BLaER1 treated with 17β-estradiol and CSF1 and Interleukin-3, amounts not matched to agents 10 nM and 100 nM (cell line): ENCODE results near the gene SLC5A2.
"Not testable (repeated sequence)": the region's sequence is repeated elsewhere in the genome, so short reads cannot be mapped to it uniquely, and the experiment has no call there.

ENCODE experiments used
- H3K27ac ChIP-seq, 11 experiments: shearing (Covaris generic); formaldehyde crosslinking; 2 replicates each; pipeline ENCODE4 v1.8.1; 2022
- H3K27me3 ChIP-seq, 11 experiments: shearing (Covaris generic); formaldehyde crosslinking; 2 replicates each; pipeline ENCODE4 v1.8.1; 2022
- H3K36me3 ChIP-seq, 11 experiments: shearing (Covaris generic); formaldehyde crosslinking; 2 replicates each; pipeline ENCODE4 v1.8.1; 2022
- H3K4me1 ChIP-seq, 10 experiments: shearing (Covaris generic); formaldehyde crosslinking; 2 replicates each; pipeline ENCODE4 v1.8.1; 2022
- H3K4me2 ChIP-seq, 11 experiments: shearing (Covaris generic); formaldehyde crosslinking; 2 replicates each; pipeline ENCODE4 v1.8.1; 2022
- H3K4me3 ChIP-seq, 10 experiments: shearing (Covaris generic); formaldehyde crosslinking; 2 replicates each; pipeline ENCODE4 v1.8.1; 2022
- H3K9ac ChIP-seq, 11 experiments: shearing (Covaris generic); formaldehyde crosslinking; 2 replicates each; pipeline ENCODE4 v1.8.1; 2022
- H3K9me3 ChIP-seq, 11 experiments: shearing (Covaris generic); formaldehyde crosslinking; replicated peaks in 1 of 11; 2 replicates each; pipeline ENCODE4 v1.8.1; 2022
- H4K20me1 ChIP-seq, 11 experiments: shearing (Covaris generic); formaldehyde crosslinking; 2 replicates each; pipeline ENCODE4 v1.8.1; 2022
- Cebpa-rat ChIP-seq, 11 experiments: shearing (Covaris generic); IDR thresholded peaks; 2 replicates each; pipeline ENCODE4 v1.8.1; 2022

The SLC5A2 gene

GRCh38 chr16:31496670-31497069 lies 13.7 kb downstream of the SLC5A2 start:
- no peak for TF ChIP-seq Cebpa-rat (IDR thresholded peaks at IDR 0.05)
- Histone ChIP-seq H3K4me2 (no peak overlapping the region), H3K9me3 (no peaks in the 10 kb centered on the region), H3K27ac (no peak overlapping the region), H3K4me3 (no peak overlapping the region), H3K4me1 (peaks cover 0 to 7% (median 0%) of the 10 kb centered on the region in 10 experiments; a peak in 2 of 20 replicates), H3K36me3 (peaks cover 89 to 100% (median 92%) of the 10 kb centered on the region in 11 experiments), H3K9ac (no peak overlapping the region), H4K20me1 (peaks cover 0 to 18% (median 0%) of the 10 kb centered on the region in 11 experiments; a peak in 4 of 22 replicates), H3K27me3 (no peaks in the 10 kb centered on the region)

- Histone ChIP-seq H3K4me3 (no peak overlapping the region), H3K36me3 (peaks cover 70 to 88% (median 74%) of the 10 kb centered on the region in 11 experiments), H3K27ac (no peak overlapping the region), H3K4me1 (peaks cover under 1 to 16% (median 5%) of the 10 kb centered on the region in 10 experiments), H3K27me3 (no peaks in the 10 kb centered on the region), H4K20me1 (peaks cover 0 to 10% (median 0%) of the 10 kb centered on the region in 11 experiments; a peak in 4 of 22 replicates), H3K9me3 (no peaks in the 10 kb centered on the region), H3K9ac (no peak overlapping the region), H3K4me2 (no peak overlapping the region)
- TF ChIP-seq Cebpa-rat (IDR thresholded peaks at IDR 0.05) = no peak
Measured at GRCh38 chr16:31498493-31498892, 15.6 kb downstream of the SLC5A2 start.

GRCh38 chr16:31499928-31500327 lies 17.0 kb downstream of the SLC5A2 start:
- TF ChIP-seq Cebpa-rat (IDR thresholded peaks at IDR 0.05) = no peak
- Histone ChIP-seq H3K9ac (no peak overlapping the region), H3K4me1 (peaks cover 15 to 30% (median 19%) of the 10 kb centered on the region in 10 experiments), H4K20me1 (peaks cover 0 to 14% (median 2%) of the 10 kb centered on the region in 11 experiments; a peak in 6 of 22 replicates), H3K4me2 (no peak overlapping the region), H3K27me3 (no peaks in the 10 kb centered on the region), H3K4me3 (no peak overlapping the region), H3K36me3 (peaks cover 57 to 82% (median 60%) of the 10 kb centered on the region in 11 experiments), H3K27ac (no peak overlapping the region), H3K9me3 (no peaks in the 10 kb centered on the region)

- peaks cover 0 to 16% (median 6%) of the 10 kb centered on the region in 11 experiments; a peak in 7 of 22 replicates for H4K20me1 ChIP-seq
- peaks cover 43 to 69% (median 48%) of the 10 kb centered on the region in 11 experiments for H3K36me3 ChIP-seq
- H3K9ac ChIP-seq = no peak overlapping the region
- no peak for TF ChIP-seq Cebpa-rat (IDR thresholded peaks at IDR 0.05)
- H3K4me2 ChIP-seq = no peak overlapping the region
- no peak overlapping the region for H3K27ac ChIP-seq
- H3K4me3 ChIP-seq = no peak overlapping the region
- no peaks in the 10 kb centered on the region for H3K9me3 ChIP-seq
- H3K4me1 ChIP-seq = peaks cover 30 to 42% (median 34%) of the 10 kb centered on the region in 10 experiments
- no peaks in the 10 kb centered on the region for H3K27me3 ChIP-seq
Measured at GRCh38 chr16:31501226-31501965, 18.5 kb downstream of the SLC5A2 start.

GRCh38 chr16:31501966-31502348 lies 19.0 kb downstream of the SLC5A2 start:
- no peak overlapping the region for H3K27ac ChIP-seq
- H3K4me1 ChIP-seq = peaks cover 36 to 48% (median 39%) of the 10 kb centered on the region in 10 experiments
- H3K9ac ChIP-seq = no peak overlapping the region
- no peak overlapping the region for H3K4me2 ChIP-seq
- H3K9me3 ChIP-seq = no peaks in the 10 kb centered on the region
- no peaks in the 10 kb centered on the region for H3K27me3 ChIP-seq
- no peak for TF ChIP-seq Cebpa-rat (IDR thresholded peaks at IDR 0.05)
- peaks cover 0 to 20% (median 6%) of the 10 kb centered on the region in 11 experiments; a peak in 8 of 22 replicates for H4K20me1 ChIP-seq
- H3K36me3 ChIP-seq = peaks cover 37 to 63% (median 42%) of the 10 kb centered on the region in 11 experiments
- H3K4me3 ChIP-seq = no peak overlapping the region

- H3K27ac ChIP-seq = no peak overlapping the region
- TF ChIP-seq Cebpa-rat (IDR thresholded peaks at IDR 0.05) = no peak
- H3K4me1 ChIP-seq = peaks cover 41 to 54% (median 46%) of the 10 kb centered on the region in 10 experiments
- H3K27me3 ChIP-seq = no peaks in the 10 kb centered on the region
- peaks cover 0 to 27% (median 7%) of the 10 kb centered on the region in 11 experiments; a peak in 8 of 22 replicates for H4K20me1 ChIP-seq
- no peak overlapping the region for H3K9ac ChIP-seq
- no peak overlapping the region for H3K4me3 ChIP-seq
- H3K9me3 ChIP-seq = no peaks in the 10 kb centered on the region
- H3K4me2 ChIP-seq = peak overlapping the region in 6 of 11 experiments; percentile 4 to 98 (median 94); a peak in 6 of 22 replicates
- H3K36me3 ChIP-seq = peaks cover 28 to 53% (median 32%) of the 10 kb centered on the region in 11 experiments
Measured at GRCh38 chr16:31502981-31503380, 20.1 kb downstream of the SLC5A2 start.

GRCh38 chr16:31503555-31503954 lies 20.6 kb downstream of the SLC5A2 start:
- Histone ChIP-seq H3K4me3 (peak overlapping the region in 2 of 10 experiments; percentile 2 to 27; a peak in 2 of 20 replicates), H3K36me3 (peaks cover 22 to 47% (median 26%) of the 10 kb centered on the region in 11 experiments), H3K4me1 (peaks cover 41 to 54% (median 46%) of the 10 kb centered on the region in 10 experiments), H3K4me2 (peak overlapping the region; percentile 81 to 98 (median 95)), H3K27ac (0 out of 22 replicates have a peak overlapping the region, but pooled peaks of 2 of the 11 experiments have one; percentile 13 to 48), H4K20me1 (peaks cover 0 to 27% (median 7%) of the 10 kb centered on the region in 11 experiments; a peak in 8 of 22 replicates)
- H3K27me3 ChIP-seq, H3K9me3 ChIP-seq, H3K9ac ChIP-seq: not testable (repeated sequence)

- Histone ChIP-seq H3K27ac (peak overlapping the region in 6 of 11 experiments; percentile 1 to 48 (median 25); a peak in 4 of 22 replicates), H3K9me3 (no peaks in the 10 kb centered on the region), H3K27me3 (no peaks in the 10 kb centered on the region), H3K4me2 (peak overlapping the region; percentile 81 to 98 (median 95)), H3K4me1 (peaks cover 44 to 60% (median 50%) of the 10 kb centered on the region in 10 experiments), H3K36me3 (peaks cover 16 to 41% (median 20%) of the 10 kb centered on the region in 11 experiments), H3K9ac (peak overlapping the region in 5 of 11 experiments; percentile 2 to 44 (median 27); a peak in 7 of 22 replicates), H4K20me1 (peaks cover 0 to 27% (median 7%) of the 10 kb centered on the region in 11 experiments; a peak in 8 of 22 replicates), H3K4me3 (peak overlapping the region in 3 of 10 experiments; percentile 2 to 27 (median 18); a peak in 3 of 20 replicates)
- TF ChIP-seq Cebpa-rat (IDR thresholded peaks at IDR 0.05) = no peak
Measured at GRCh38 chr16:31504159-31504558, 21.2 kb downstream of the SLC5A2 start.

GRCh38 chr16:31505483-31505882 lies 22.6 kb downstream of the SLC5A2 start:
- Histone ChIP-seq H3K9ac (peak overlapping the region in 10 of 11 experiments; percentile 1 to 49 (median 33); a peak in 13 of 22 replicates), H3K36me3 (peaks cover 3 to 28% (median 7%) of the 10 kb centered on the region in 11 experiments; a peak in 20 of 22 replicates), H3K27me3 (no peaks in the 10 kb centered on the region), H3K4me2 (peak overlapping the region; percentile 81 to 98 (median 95)), H3K27ac (peak overlapping the region in 9 of 11 experiments; percentile 12 to 48 (median 21); a peak in 12 of 22 replicates), H3K9me3 (no peaks in the 10 kb centered on the region), H3K4me3 (peak overlapping the region in 2 of 10 experiments; percentile 19 to 27; a peak in 4 of 20 replicates), H4K20me1 (peaks cover 0 to 27% (median 7%) of the 10 kb centered on the region in 11 experiments; a peak in 8 of 22 replicates), H3K4me1 (peaks cover 51 to 70% (median 59%) of the 10 kb centered on the region in 10 experiments)
- TF ChIP-seq Cebpa-rat (IDR thresholded peaks at IDR 0.05) = no peak
